ENCODE results near the gene DNAH3.

GRCh38 chr16:21150375-21151001 lies at the start of gene DNAH3:
- TF ChIP-seq, protein P1, sequence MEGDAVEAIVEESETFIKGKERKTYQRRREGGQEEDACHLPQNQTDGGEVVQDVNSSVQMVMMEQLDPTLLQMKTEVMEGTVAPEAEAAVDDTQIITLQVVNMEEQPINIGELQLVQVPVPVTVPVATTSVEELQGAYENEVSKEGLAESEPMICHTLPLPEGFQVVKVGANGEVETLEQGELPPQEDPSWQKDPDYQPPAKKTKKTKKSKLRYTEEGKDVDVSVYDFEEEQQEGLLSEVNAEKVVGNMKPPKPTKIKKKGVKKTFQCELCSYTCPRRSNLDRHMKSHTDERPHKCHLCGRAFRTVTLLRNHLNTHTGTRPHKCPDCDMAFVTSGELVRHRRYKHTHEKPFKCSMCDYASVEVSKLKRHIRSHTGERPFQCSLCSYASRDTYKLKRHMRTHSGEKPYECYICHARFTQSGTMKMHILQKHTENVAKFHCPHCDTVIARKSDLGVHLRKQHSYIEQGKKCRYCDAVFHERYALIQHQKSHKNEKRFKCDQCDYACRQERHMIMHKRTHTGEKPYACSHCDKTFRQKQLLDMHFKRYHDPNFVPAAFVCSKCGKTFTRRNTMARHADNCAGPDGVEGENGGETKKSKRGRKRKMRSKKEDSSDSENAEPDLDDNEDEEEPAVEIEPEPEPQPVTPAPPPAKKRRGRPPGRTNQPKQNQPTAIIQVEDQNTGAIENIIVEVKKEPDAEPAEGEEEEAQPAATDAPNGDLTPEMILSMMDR (IDR thresholded peaks at IDR 0.05), result no peak
- no peak for TF ChIP-seq POLR2A (IDR thresholded peaks at IDR 0.05)
